ENCODE results near the gene LAMA3. TPM values are rescaled to one million over a fixed set of nuclear protein-coding genes. Genes with fewer than 3 reads are reported as not detected.
"Not testable (repeated sequence)": the region's sequence is repeated elsewhere in the genome, so short reads cannot be mapped to it uniquely, and the experiment has no call there.

LAMA3 gene
- total RNA-seq, 2 donors from 2014 or later: 33.2 to 98.0 TPM

DNA sequence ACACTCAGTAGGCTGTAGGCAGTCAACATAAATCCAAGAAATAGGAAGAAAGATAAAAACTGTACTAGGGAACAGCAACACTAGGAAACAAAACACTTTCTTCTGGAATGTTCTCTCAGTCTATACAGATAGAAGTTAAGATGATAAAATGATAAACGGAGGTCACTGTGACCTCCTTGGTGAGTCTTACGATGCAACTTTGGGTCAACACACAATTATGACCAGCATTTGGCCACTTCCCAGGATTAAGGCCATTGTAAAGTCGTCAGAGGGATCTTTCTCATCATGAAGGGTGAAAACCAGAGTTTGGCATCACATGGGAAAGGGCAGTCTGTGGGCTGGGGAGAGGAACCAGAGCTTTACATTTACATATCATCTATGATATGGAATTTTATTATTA lies 33.4 kb downstream of the LAMA3 start:
- no peak for DNase-seq
- no peak for ATAC-seq
- intact Hi-C loops (cut with DNase I, micrococcal nuclease): no loop called here

DNA sequence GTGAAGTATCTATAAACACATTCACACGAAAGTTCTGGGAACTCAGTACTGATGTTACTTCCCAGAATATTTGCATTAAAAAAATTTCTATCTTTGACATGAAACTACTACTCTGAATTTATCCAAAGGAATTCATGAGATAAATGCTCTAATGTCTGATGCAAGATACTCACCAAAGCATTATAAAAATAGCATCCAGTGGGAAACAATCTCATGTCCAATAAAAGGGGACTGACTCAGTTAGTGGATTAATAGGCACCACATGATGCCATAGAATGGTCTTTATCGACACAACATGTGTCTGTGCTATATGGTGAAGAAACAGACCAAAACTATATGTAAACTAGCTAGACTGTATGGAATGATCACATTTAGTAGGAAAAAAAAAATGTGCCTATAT lies 33.9 kb downstream of the LAMA3 start:
- intact Hi-C loops (cut with DNase I, micrococcal nuclease): no loop called here
- no peak for ATAC-seq
- no peak for DNase-seq

DNA sequence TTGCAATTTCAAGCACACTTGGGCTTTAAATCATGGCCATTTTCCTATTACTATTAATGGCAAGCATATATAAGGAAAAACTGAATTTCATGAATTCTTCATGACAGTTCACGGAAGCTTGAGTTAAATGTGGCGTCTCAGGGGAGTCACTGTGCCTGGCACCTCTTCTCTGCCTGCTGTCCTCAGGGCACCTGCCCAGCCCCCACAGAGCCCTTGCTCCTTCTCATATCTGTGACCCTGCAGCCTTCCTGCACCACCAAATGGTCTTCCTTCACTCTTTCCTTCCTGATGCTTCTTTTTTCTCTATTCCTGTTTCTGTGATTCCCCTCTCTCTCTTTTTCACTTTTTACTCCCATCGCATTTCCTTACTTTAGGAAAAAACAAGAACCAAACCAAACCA lies 35.4 kb downstream of the LAMA3 start:
- intact Hi-C loops (cut with DNase I, micrococcal nuclease): no loop called here
- no peak for DNase-seq
- no peak for ATAC-seq

- intact Hi-C loops (cut with DNase I, micrococcal nuclease): no loop called here
- DNase-seq (no peak), ATAC-seq (no peak)
Observed at GRCh38 chr18:23725351-23725750, 36.1 kb downstream of the LAMA3 start.

DNA sequence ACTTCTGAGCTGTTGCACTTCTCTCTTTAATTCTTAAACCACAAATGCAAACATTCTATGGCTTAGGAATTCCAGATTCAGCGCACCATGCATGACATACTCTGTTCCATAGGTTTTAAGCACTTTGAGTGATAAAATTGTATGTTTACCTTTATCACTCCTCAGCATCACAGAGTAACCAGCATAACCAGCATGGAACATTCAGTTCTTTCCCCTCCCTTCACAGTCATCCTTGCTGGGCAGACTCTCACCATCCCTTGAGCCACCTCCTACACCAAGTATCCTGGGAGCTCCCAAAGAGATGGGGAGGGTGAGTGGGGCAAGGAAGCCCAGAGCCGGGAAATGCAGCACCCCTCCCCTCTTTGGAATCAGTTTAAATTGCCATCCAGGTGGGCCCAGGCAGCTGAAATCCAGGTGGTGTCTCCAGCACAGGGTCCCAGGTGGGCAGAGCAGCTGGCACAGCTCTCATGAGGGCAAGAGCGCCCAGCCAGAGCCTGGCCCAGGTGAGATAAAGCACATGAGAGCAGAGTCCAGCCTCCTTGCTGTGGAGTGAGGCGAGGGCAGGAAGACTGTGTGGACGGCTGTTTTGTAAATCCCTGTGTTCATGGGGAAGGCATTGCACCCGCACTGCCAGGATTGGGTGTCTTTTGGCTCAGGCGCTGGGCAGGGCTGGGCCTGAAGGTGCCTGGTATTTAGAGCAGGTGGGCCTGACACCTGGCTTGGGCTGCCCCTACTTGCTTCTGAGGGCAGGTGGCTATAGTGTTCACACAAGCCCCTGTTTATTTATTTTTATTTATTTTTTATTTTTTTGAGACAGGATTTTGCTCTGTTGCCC lies 36.8 kb downstream of the LAMA3 start:
- intact Hi-C loops (cut with DNase I, micrococcal nuclease): no loop called here
- DNase-seq (no peak), ATAC-seq (no peak)

DNA sequence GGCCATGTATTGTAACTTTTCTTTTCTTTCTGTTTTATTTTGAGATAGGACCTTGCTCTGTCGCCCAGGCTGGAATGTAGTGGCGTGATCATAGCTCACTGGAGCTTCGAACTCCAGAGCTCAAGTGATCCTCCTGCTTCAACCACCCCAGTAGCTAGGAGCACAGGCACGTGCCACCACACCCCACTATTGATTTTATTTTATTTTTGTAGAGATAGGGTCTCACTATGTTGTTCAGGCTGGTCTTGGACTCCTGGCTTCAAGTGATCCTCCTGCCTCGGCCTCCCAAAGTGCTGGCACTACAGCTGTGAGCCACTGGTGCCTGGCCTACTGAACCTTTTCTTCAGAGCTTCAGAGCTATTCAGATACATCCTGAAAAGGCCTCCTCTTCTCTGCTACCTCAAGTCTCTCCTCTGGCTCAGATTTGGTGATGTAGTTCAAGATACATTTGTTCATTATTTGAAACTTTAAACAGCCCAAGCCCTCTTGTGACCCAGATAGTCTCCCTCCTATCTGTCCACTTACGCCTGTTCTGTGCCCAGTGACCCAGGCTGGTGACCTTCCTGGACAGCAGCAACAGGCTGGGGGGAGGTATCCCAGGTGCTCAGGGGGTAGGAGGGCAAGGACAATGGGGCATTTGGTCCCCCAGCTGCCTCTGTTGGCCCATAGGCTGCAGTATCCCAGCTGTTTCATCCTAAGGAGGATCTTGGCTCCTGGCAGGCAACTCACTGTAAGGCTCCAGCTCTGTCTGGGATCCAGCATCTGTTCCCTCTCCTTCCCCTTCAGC lies 38.6 kb downstream of the LAMA3 start:
- no peak for ATAC-seq
- DNase-seq: no peak
- intact Hi-C loops (cut with DNase I, micrococcal nuclease): no loop called here

GRCh38 chr18:23730857-23731256 lies 41.6 kb downstream of the LAMA3 start:
- no peak for DNase-seq
- peak; percentile 66 for ATAC-seq
- intact Hi-C loops (cut with DNase I, micrococcal nuclease): no loop called here

GRCh38 chr18:23731861-23732260 lies 42.6 kb downstream of the LAMA3 start:
- no peak for ATAC-seq
- intact Hi-C loops (cut with DNase I, micrococcal nuclease): no loop called here

DNA sequence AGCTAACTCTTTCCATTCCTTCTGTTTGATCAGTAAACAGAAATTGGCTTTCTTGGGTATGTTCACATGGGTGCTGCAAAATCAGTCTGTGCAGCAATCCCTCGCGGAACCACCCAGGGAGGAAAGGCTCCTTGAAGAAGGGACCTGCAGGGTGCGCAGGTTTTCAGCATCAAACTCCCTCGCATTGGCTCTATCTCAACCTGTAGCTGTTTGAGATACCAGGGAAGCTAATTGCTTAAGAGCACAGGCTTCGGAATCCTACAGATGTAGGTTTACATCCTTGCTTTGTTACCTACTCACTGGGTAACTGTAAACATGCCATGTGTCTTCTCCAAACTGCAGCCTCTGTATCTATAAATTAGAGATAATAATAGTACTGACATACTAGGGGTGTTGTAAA lies 43.2 kb downstream of the LAMA3 start:
- ATAC-seq (no peak), DNase-seq (no peak)
- intact Hi-C loops (cut with DNase I, micrococcal nuclease): no loop called here

More at GRCh38 chr18:23731861-23732260, 42.6 kb downstream of the LAMA3 start:
- DNase-seq: no peak

GRCh38 chr18:23733265-23733664 lies 44.0 kb downstream of the LAMA3 start:
- intact Hi-C loops (cut with DNase I, micrococcal nuclease); DNase-seq; ATAC-seq: not testable (repeated sequence)

DNA sequence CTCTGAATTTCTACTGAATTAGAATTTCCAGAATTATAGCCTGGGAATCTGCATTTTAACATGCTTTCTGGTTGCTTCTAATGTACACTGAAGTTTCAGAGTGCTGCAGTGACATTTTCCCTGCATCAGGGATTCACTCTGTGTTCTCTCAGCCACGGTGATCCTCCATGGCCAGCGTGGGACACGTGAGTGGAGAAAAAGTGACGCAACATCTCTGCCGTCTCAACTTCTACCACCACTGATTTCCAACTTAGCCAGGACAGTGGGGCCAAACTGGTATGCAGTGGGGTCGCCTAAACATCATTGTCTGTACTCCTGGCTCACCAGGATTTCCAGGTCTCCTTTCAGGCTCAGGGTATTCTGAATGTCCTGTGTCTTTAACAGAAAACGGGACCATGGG lies 44.6 kb downstream of the LAMA3 start:
- ATAC-seq (no peak), DNase-seq (no peak)
- intact Hi-C loops (cut with DNase I, micrococcal nuclease): no loop called here

GRCh38 chr18:23735021-23735464 lies 45.8 kb downstream of the LAMA3 start:
- intact Hi-C loops (cut with DNase I, micrococcal nuclease): no loop called here
- ATAC-seq (peak; percentile 64), DNase-seq (peak in 1 of 2 donors; percentile 32)

DNA sequence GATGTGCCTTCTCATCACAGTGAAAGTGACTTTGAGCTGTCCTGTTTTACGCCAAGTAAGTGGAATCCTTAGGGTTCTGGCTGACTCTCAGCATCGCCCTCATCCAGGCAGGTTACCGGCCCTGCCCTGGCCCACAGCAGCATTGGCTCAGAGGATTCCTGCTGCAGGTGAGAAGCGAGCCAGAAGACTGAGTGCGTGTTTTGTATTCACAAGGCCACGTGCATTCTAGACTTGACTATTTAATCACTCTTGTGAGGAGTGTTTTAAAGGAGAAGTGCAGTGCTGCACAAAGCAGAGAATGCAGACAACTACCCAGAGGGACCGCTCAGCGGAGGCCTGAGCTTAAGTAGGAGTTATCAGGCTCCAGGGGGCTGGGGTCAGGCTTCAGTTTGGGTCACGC lies 48.3 kb downstream of the LAMA3 start:
- intact Hi-C loops (cut with DNase I, micrococcal nuclease): no loop called here
- no peak for ATAC-seq
- DNase-seq: no peak

DNA sequence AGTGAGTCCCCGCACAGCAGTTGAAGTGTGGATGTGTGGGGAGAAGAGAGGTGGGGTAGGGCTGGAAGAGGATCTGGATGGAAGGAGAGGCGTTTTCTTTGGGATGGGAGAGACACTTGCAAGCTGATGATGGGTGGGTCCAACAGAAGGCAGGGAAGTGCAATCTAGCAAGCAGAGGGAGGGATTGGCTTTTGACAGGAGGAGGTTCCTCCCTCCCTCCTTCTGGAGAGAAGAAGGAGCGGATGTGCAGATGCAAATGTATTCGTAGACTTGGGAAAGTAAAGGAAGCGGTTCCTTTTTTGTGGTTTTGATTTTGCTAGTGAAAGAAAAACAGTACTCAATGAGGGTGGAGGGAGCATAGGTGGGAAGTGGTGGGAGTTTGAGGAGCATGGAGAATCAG lies 48.9 kb downstream of the LAMA3 start:
- no peak for DNase-seq
- intact Hi-C loops (cut with DNase I, micrococcal nuclease): no loop called here
- no peak for ATAC-seq

DNA sequence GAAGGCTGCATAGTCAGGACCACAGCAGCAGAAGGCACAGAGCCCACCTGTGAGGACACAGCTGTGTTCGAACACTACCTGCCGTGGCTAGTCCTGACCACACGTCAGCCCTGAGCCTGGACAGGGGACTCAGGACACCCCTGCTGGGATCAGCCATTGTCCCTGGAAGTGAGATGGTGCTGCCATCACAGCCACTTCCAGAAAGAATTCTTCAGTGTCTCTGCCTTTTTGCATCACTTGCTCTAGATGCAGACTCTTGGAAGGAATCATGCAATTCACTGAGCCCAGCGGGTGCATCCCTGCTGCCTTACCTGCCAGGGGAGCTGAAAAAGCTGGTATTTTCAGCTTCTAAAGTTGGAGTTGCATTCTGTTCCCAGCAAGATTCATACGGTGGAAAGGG lies 49.3 kb downstream of the LAMA3 start:
- DNase-seq (no peak), ATAC-seq (no peak)
- intact Hi-C loops (cut with DNase I, micrococcal nuclease): no loop called here

GRCh38 chr18:23740105-23740830 lies 51.0 kb downstream of the LAMA3 start:
- intact Hi-C loops (cut with DNase I, micrococcal nuclease): no loop called here
- ATAC-seq (peak; percentile 80), DNase-seq (peak; percentile 39 to 45)

DNA sequence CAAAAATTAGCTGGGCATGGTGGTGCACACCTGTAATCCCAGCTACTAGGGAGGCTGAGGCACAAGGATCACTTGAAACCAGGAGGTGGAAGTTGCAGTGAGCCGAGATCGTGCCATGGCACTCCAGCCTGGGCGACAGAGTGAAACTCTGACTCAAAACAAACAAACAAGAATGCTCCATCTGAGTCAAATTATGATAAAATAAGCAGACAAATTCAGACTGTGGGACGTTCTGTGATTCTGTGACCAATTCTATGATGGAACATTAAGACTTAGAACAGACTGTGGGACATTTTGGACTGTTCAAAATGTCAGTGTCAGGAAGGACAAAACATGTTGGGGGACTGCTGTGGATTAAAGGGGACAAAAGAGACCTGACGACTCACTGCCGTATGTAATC lies 52.7 kb downstream of the LAMA3 start:
- DNase-seq; ATAC-seq; intact Hi-C loops (cut with DNase I, micrococcal nuclease): not testable (repeated sequence)

- ATAC-seq: no peak
- no peak for DNase-seq
- intact Hi-C loops (cut with DNase I, micrococcal nuclease): no loop called here
Observed at GRCh38 chr18:23743733-23744333, 54.6 kb downstream of the LAMA3 start.

GRCh38 chr18:23745366-23745765 lies 56.1 kb downstream of the LAMA3 start:
- no peak for ATAC-seq
- intact Hi-C loops (cut with DNase I, micrococcal nuclease): no loop called here
- DNase-seq: no peak

Data from left colon (tissue), 2 donors.